ENCODE data around the gene THSD4. TPM values are rescaled to one million over a fixed set of nuclear protein-coding genes. Genes with fewer than 3 reads are reported as not detected.
A peak's percentile ranks its signal among the peaks of the same experiment; 100 is the strongest.

THSD4 gene
- total and polyA plus RNA-seq, 9 of the 15 experiments (the other 6 are each of a cell fraction or from before 2014, with no cell fraction given): 0.04 TPM; not detected in 5

DNA sequence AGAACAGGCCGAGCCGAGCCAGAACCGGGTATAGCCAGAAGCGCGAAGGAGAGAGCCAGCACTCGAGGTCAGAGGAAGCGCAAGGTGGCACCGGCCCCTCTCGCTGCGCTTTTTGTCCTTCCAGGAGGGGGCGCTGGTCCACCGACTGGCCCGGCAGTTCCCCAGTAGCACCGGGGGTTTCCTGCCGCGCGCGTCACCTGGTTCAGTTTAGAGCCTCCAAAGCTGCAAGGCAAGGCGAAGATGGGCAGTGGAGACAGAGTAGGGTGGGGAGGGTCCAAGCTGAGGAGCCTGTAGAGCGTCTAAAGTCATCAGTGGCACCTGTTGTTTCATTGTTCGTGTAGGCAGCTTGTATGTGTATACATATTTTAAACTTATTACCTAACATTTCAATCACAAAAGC lies 687.5 kb downstream of the THSD4 start:
- H3K36me3 ChIP-seq (ENCODE audit: control insufficient read depth, insufficient read depth, low read length): no peaks in the 10 kb centered on the region
- peaks cover 0 to 13% of the 10 kb centered on the region in 2 experiments; a peak in 2 of 5 replicates for H3K4me1 ChIP-seq (replicated peaks in 1 of 2; ENCODE audit: control insufficient read depth in 2 of 2, insufficient read depth in 2 of 2, low read length in 2 of 2)
- FAIRE-seq (peak; percentile 69), DNase-seq (ENCODE audit: extremely low read depth in 1 of 4, low spot score in 3 of 4) (peak; percentile 49 to 65 (median 62)), ATAC-seq (peak; percentile 88)
- intact Hi-C loops (cut with micrococcal nuclease): loop anchor here (1.0 to 10.0 kb wide), 3 partner anchors 354 to 418 kb away; no protein-coding TSS in a partner anchor
- CTCF ChIA-PET (ENCODE audit: low intra/inter-chr PET ratio): interaction anchor here (0.6 to 2.1 kb wide), 2 partner anchors 266 to 353 kb away, joined by 3 to 14 read pairs; no protein-coding TSS in a partner anchor
- H2AFZ ChIP-seq (ENCODE audit: low read depth, low read length): no peak overlapping the region
- H4K20me1 ChIP-seq (replicated peaks; ENCODE audit: control insufficient read depth, insufficient read depth, low read length): no peaks in the 10 kb centered on the region; the same call in none of the 2 replicates
- H3K9me3 ChIP-seq (replicated peaks; ENCODE audit: control insufficient read depth, insufficient read depth, low read depth, low read length): no peaks in the 10 kb centered on the region
- no peak overlapping the region for H3K27ac ChIP-seq (ENCODE audit: extremely low read depth, low read depth, low read length)
- no peak overlapping the region for H3K4me3 ChIP-seq
- POLR2A ChIA-PET: interaction anchor here (0.9 kb wide), 1 partner anchor 18 kb away, joined by 6 read pairs; no protein-coding TSS in a partner anchor
- no TSS peak for BruUV-seq (replicated peaks)
- H3K79me2 ChIP-seq (ENCODE audit: control insufficient read depth, insufficient read depth, low read length): no peaks in the 10 kb centered on the region
- H3K9me1 ChIP-seq (ENCODE audit: control insufficient read depth, insufficient read depth, low read length): no peaks in the 10 kb centered on the region
- H3K4me2 ChIP-seq (ENCODE audit: insufficient read depth, low read length): no peak overlapping the region
- in situ Hi-C loops (cut with MboI): loop anchor here (5.0 kb wide), 1 partner anchor 55 kb away; no protein-coding TSS in a partner anchor
- WGBS (ENCODE audit: insufficient coverage, low coverage, missing lambda C conversion rate): 7% methylated on average over 15 of the region's 21 CpGs
- no peak overlapping the region for H3K9ac ChIP-seq (ENCODE audit: insufficient read depth in 1 of 2, low read depth in 2 of 2, low read length in 2 of 2)
- H3K27me3 ChIP-seq (ENCODE audit: control insufficient read depth in 2 of 2, insufficient read depth in 2 of 2, low read length in 2 of 2): peaks cover 12 to 40% of the 10 kb centered on the region in 2 experiments; a peak in 4 of 5 replicates
- TF ChIP-seq ZNF239 (CRISPR knock-in tag; IDR thresholded peaks at IDR 0.05) (no peak), ZNF174 (CRISPR knock-in tag; IDR thresholded peaks at IDR 0.05) (no peak), RAD21 (CRISPR knock-in tag; conservative IDR thresholded peaks at IDR 0.05 in 1 of 2, IDR thresholded peaks at IDR 0.05 in 1 of 2) (peak; percentile 37 to 73; a peak in 3 of 4 replicates), TRIM28 (IDR thresholded peaks at IDR 0.05) (no peak), CBFA2T3 (IDR thresholded peaks at IDR 0.05) (no peak), ZNF133 (CRISPR knock-in tag; IDR thresholded peaks at IDR 0.05) (no peak), MAZ (CRISPR knock-in tag; conservative IDR thresholded peaks at IDR 0.05 in 1 of 2, IDR thresholded peaks at IDR 0.05 in 1 of 2) (0 out of 4 replicates have a peak, but pooled peaks of 1 of the 2 experiments have one; percentile 40), ARNT (IDR thresholded peaks at IDR 0.05) (no peak), STAG1 (CRISPR knock-in tag; IDR thresholded peaks at IDR 0.05; ENCODE audit: borderline replicate concordance) (peak; percentile 26; the same call in 1 of the 2 replicates), SPI1 (IDR thresholded peaks at IDR 0.05; ENCODE audit: borderline replicate concordance, low read depth, low read length) (peak; percentile 11; the same call in 1 of the 2 replicates), RNF2 (IDR thresholded peaks at IDR 0.05) (no peak), EZH2 (IDR thresholded peaks at IDR 0.05; ENCODE audit: borderline replicate concordance, low read depth, low read length) (no peak), SRF (CRISPR knock-in tag; IDR thresholded peaks at IDR 0.05) (no peak), ZNF232 (CRISPR knock-in tag; IDR thresholded peaks at IDR 0.05) (no peak), SMC3 (conservative IDR thresholded peaks at IDR 0.05; ENCODE audit: insufficient read depth, low read depth, low read length) (peak; percentile 25; the same call in 1 of the 2 replicates)
- TF ChIP-seq, protein P1, sequence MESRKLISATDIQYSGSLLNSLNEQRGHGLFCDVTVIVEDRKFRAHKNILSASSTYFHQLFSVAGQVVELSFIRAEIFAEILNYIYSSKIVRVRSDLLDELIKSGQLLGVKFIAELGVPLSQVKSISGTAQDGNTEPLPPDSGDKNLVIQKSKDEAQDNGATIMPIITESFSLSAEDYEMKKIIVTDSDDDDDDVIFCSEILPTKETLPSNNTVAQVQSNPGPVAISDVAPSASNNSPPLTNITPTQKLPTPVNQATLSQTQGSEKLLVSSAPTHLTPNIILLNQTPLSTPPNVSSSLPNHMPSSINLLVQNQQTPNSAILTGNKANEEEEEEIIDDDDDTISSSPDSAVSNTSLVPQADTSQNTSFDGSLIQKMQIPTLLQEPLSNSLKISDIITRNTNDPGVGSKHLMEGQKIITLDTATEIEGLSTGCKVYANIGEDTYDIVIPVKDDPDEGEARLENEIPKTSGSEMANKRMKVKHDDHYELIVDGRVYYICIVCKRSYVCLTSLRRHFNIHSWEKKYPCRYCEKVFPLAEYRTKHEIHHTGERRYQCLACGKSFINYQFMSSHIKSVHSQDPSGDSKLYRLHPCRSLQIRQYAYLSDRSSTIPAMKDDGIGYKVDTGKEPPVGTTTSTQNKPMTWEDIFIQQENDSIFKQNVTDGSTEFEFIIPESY (CRISPR knock-in tag; IDR thresholded peaks at IDR 0.05): 0 out of 2 replicates have a peak, but pooled peaks have one; percentile 30
- TF ChIP-seq, protein P2, sequence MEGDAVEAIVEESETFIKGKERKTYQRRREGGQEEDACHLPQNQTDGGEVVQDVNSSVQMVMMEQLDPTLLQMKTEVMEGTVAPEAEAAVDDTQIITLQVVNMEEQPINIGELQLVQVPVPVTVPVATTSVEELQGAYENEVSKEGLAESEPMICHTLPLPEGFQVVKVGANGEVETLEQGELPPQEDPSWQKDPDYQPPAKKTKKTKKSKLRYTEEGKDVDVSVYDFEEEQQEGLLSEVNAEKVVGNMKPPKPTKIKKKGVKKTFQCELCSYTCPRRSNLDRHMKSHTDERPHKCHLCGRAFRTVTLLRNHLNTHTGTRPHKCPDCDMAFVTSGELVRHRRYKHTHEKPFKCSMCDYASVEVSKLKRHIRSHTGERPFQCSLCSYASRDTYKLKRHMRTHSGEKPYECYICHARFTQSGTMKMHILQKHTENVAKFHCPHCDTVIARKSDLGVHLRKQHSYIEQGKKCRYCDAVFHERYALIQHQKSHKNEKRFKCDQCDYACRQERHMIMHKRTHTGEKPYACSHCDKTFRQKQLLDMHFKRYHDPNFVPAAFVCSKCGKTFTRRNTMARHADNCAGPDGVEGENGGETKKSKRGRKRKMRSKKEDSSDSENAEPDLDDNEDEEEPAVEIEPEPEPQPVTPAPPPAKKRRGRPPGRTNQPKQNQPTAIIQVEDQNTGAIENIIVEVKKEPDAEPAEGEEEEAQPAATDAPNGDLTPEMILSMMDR (IDR thresholded peaks at IDR 0.05 in 2 of 3, conservative IDR thresholded peaks at IDR 0.05 in 1 of 3; ENCODE audit: insufficient read depth in 2 of 3, low read depth in 1 of 3, low read length in 3 of 3): peak; percentile 69 to 82 (median 74)
